Left forelimb (tissue), 1 donor: ENCODE measurements around the gene MYOCD.

Source experiments
- DNase-seq: peaks from one replicate; pipeline ENCODE4 v3.0.0-alpha.2; 2018; ENCODE audit warnings: low spot score

MYOCD gene

GRCh38 chr17:12641084-12641483, 24.6 kb upstream of the MYOCD start:
- DNase-seq: no peak

GRCh38 chr17:12642034-12642433, 23.7 kb upstream of the MYOCD start:
- no peak for DNase-seq

- DNase-seq: no peak
These were observed 21.9 kb upstream of the MYOCD start for GRCh38 chr17:12643822-12644221.

GRCh38 chr17:12644623-12645022, 21.1 kb upstream of the MYOCD start:
- DNase-seq: no peak

GRCh38 chr17:12646761-12647422, 18.8 kb upstream of the MYOCD start:
- DNase-seq: no peak

GRCh38 chr17:12648498-12648897, 17.2 kb upstream of the MYOCD start:
- DNase-seq: no peak

- no peak for DNase-seq
These were observed 9.8 kb upstream of the MYOCD start for GRCh38 chr17:12655936-12656335.

GRCh38 chr17:12656354-12656753, 9.3 kb upstream of the MYOCD start:
- no peak for DNase-seq

- DNase-seq: no peak
These were observed 6.2 kb upstream of the MYOCD start for GRCh38 chr17:12659500-12659899.

- DNase-seq: no peak
These were observed 1.4 kb upstream of the MYOCD start for GRCh38 chr17:12664252-12664651.

- DNase-seq: no peak
These were observed 812 bp upstream of the MYOCD start for GRCh38 chr17:12664894-12665262.

- no peak for DNase-seq
These were observed 1.0 kb downstream of the MYOCD start for GRCh38 chr17:12666718-12667117.

GRCh38 chr17:12667299-12667958, 1.7 kb downstream of the MYOCD start:
- DNase-seq: no peak

- DNase-seq: no peak
These were observed 6.2 kb downstream of the MYOCD start for GRCh38 chr17:12671906-12672305.

GRCh38 chr17:12672947-12673346, 7.3 kb downstream of the MYOCD start:
- DNase-seq: no peak

- no peak for DNase-seq
These were observed 8.1 kb downstream of the MYOCD start for GRCh38 chr17:12673788-12674187.

GRCh38 chr17:12680407-12680897, 14.8 kb downstream of the MYOCD start:
- no peak for DNase-seq

GRCh38 chr17:12680993-12681392, 15.3 kb downstream of the MYOCD start:
- DNase-seq: no peak

- no peak for DNase-seq
These were observed 17.6 kb downstream of the MYOCD start for GRCh38 chr17:12683299-12683698.

GRCh38 chr17:12686486-12686885, 20.8 kb downstream of the MYOCD start:
- DNase-seq: no peak

GRCh38 chr17:12688382-12688781, 22.7 kb downstream of the MYOCD start:
- no peak for DNase-seq

- DNase-seq: no peak
These were observed 25.5 kb downstream of the MYOCD start for GRCh38 chr17:12691173-12691572.

- DNase-seq: no peak
These were observed 27.9 kb downstream of the MYOCD start for GRCh38 chr17:12693640-12694039.

GRCh38 chr17:12706070-12706469, 40.4 kb downstream of the MYOCD start:
- DNase-seq: no peak
